SJCRH30 (cell line): ENCODE results near the gene ST14. TPM values are rescaled to one million over a fixed set of nuclear protein-coding genes. Genes with fewer than 3 reads are reported as not detected.

ENCODE experiments used
- DNase-seq, 2 experiments: peaks; one replicate each; pipeline ENCODE4 v3.0.0-alpha.2; 2015 to 2020
- H3K27ac ChIP-seq: fragments of 250-450 bp; sonication (Bioruptor Pico); 2 replicates; pipeline ENCODE4 v1.5.1; 2020; ENCODE audit warnings: mild to moderate bottlenecking, moderate library complexity
- H3K27me3 ChIP-seq: fragments of 250-450 bp; sonication (Bioruptor Pico); 2 replicates; pipeline ENCODE4 v1.5.1; 2020; ENCODE audit warnings: mild to moderate bottlenecking, moderate library complexity
- H3K36me3 ChIP-seq: fragments of 250-450 bp; sonication (Bioruptor Pico); 2 replicates; pipeline ENCODE4 v1.5.1; 2020; ENCODE audit warnings: mild to moderate bottlenecking, moderate library complexity
- H3K4me1 ChIP-seq: fragments of 250-450 bp; sonication (Bioruptor Pico); 2 replicates; pipeline ENCODE4 v1.5.1; 2020; ENCODE audit warnings: mild to moderate bottlenecking, moderate library complexity
- H3K4me3 ChIP-seq: fragments of 250-450 bp; sonication (Bioruptor Pico); 2 replicates; pipeline ENCODE4 v1.5.1; 2020; ENCODE audit warnings: mild to moderate bottlenecking, moderate library complexity
- H3K9me3 ChIP-seq: fragments of 250-450 bp; sonication (Bioruptor Pico); replicated peaks from 2 replicates; pipeline ENCODE4 v1.5.1; 2020; ENCODE audit warnings: mild to moderate bottlenecking, moderate library complexity
- total RNA-seq: library from RNA; depleted of rRNA; stranded (reverse); fragments of >200 nt; shearing (Covaris generic); gene quantifications from 2 replicates; pipeline ENCODE4 v1.2.3, GENCODE V29; 2014

ST14 gene
- total RNA-seq, 1 experiment from 2014 or later = 0.10 TPM

- no peaks in the 10 kb centered on the region for H3K36me3 ChIP-seq
- no peak overlapping the region for H3K4me3 ChIP-seq
- H3K27me3 ChIP-seq = no peaks in the 10 kb centered on the region
- no peaks in the 10 kb centered on the region for H3K9me3 ChIP-seq
- H3K4me1 ChIP-seq = no peaks in the 10 kb centered on the region
- no peak overlapping the region for H3K27ac ChIP-seq
- no peak for DNase-seq
Observed at GRCh38 chr11:130198964-130199363, 39.4 kb downstream of the ST14 start.

- DNase-seq = no peak
- Histone ChIP-seq H3K27ac (no peak overlapping the region), H3K4me3 (no peak overlapping the region), H3K36me3 (no peaks in the 10 kb centered on the region), H3K27me3 (no peaks in the 10 kb centered on the region), H3K9me3 (no peaks in the 10 kb centered on the region), H3K4me1 (no peaks in the 10 kb centered on the region)
Observed at GRCh38 chr11:130199792-130200191, 40.2 kb downstream of the ST14 start.

- Histone ChIP-seq H3K27ac (no peak overlapping the region), H3K27me3 (no peaks in the 10 kb centered on the region), H3K36me3 (no peaks in the 10 kb centered on the region), H3K4me3 (no peak overlapping the region), H3K4me1 (no peaks in the 10 kb centered on the region), H3K9me3 (no peaks in the 10 kb centered on the region)
- no peak for DNase-seq
Observed at GRCh38 chr11:130201026-130201425, 41.4 kb downstream of the ST14 start.

- no peaks in the 10 kb centered on the region for H3K27me3 ChIP-seq
- no peaks in the 10 kb centered on the region for H3K4me1 ChIP-seq
- no peak overlapping the region for H3K4me3 ChIP-seq
- no peak overlapping the region for H3K27ac ChIP-seq
- no peak for DNase-seq
- H3K9me3 ChIP-seq = no peaks in the 10 kb centered on the region
- no peaks in the 10 kb centered on the region for H3K36me3 ChIP-seq
Observed at GRCh38 chr11:130202009-130202817, 42.6 kb downstream of the ST14 start.

GRCh38 chr11:130202818-130203689 lies 43.5 kb downstream of the ST14 start:
- DNase-seq = no peak
- Histone ChIP-seq H3K9me3 (no peaks in the 10 kb centered on the region), H3K4me1 (no peaks in the 10 kb centered on the region), H3K36me3 (no peaks in the 10 kb centered on the region), H3K4me3 (no peak overlapping the region), H3K27me3 (no peaks in the 10 kb centered on the region), H3K27ac (no peak overlapping the region)

- no peaks in the 10 kb centered on the region for H3K9me3 ChIP-seq
- no peak overlapping the region for H3K4me3 ChIP-seq
- H3K27ac ChIP-seq = no peak overlapping the region
- H3K36me3 ChIP-seq = no peaks in the 10 kb centered on the region
- no peaks in the 10 kb centered on the region for H3K4me1 ChIP-seq
- no peaks in the 10 kb centered on the region for H3K27me3 ChIP-seq
- no peak for DNase-seq
Observed at GRCh38 chr11:130203766-130204702, 44.5 kb downstream of the ST14 start.

- DNase-seq = no peak
- Histone ChIP-seq H3K36me3 (no peaks in the 10 kb centered on the region), H3K4me3 (no peak overlapping the region), H3K27me3 (peaks cover 4% of the 10 kb centered on the region), H3K27ac (no peak overlapping the region), H3K4me1 (no peaks in the 10 kb centered on the region), H3K9me3 (no peaks in the 10 kb centered on the region)
Observed at GRCh38 chr11:130204703-130205095, 45.1 kb downstream of the ST14 start.

GRCh38 chr11:130206141-130206540 lies 46.6 kb downstream of the ST14 start:
- no peak for DNase-seq
- Histone ChIP-seq H3K27me3 (peaks cover 12% of the 10 kb centered on the region), H3K27ac (no peak overlapping the region), H3K4me3 (no peak overlapping the region), H3K9me3 (no peaks in the 10 kb centered on the region), H3K36me3 (no peaks in the 10 kb centered on the region), H3K4me1 (no peaks in the 10 kb centered on the region)

GRCh38 chr11:130208241-130209127 lies 48.9 kb downstream of the ST14 start:
- peaks cover 21% of the 10 kb centered on the region for H3K27me3 ChIP-seq
- no peak overlapping the region for H3K4me3 ChIP-seq
- no peaks in the 10 kb centered on the region for H3K9me3 ChIP-seq
- no peaks in the 10 kb centered on the region for H3K36me3 ChIP-seq
- no peaks in the 10 kb centered on the region for H3K4me1 ChIP-seq
- DNase-seq = no peak
- H3K27ac ChIP-seq = no peak overlapping the region

- no peaks in the 10 kb centered on the region for H3K4me1 ChIP-seq
- DNase-seq = no peak
Observed at GRCh38 chr11:130209128-130209932, 49.7 kb downstream of the ST14 start.

GRCh38 chr11:130209954-130210854 lies 50.6 kb downstream of the ST14 start:
- Histone ChIP-seq H3K27ac (no peak overlapping the region), H3K4me1 (no peaks in the 10 kb centered on the region), H3K27me3 (peaks cover 21% of the 10 kb centered on the region), H3K9me3 (no peaks in the 10 kb centered on the region), H3K36me3 (no peaks in the 10 kb centered on the region), H3K4me3 (no peak overlapping the region)
- DNase-seq = no peak

More at GRCh38 chr11:130209128-130209932, 49.7 kb downstream of the ST14 start:
- Histone ChIP-seq H3K27me3 (peaks cover 21% of the 10 kb centered on the region), H3K36me3 (no peaks in the 10 kb centered on the region), H3K9me3 (no peaks in the 10 kb centered on the region), H3K27ac (no peak overlapping the region), H3K4me3 (no peak overlapping the region)

- peaks cover 21% of the 10 kb centered on the region for H3K27me3 ChIP-seq
- H3K4me1 ChIP-seq = no peaks in the 10 kb centered on the region
- H3K36me3 ChIP-seq = no peaks in the 10 kb centered on the region
- no peak for DNase-seq
- H3K4me3 ChIP-seq = no peak overlapping the region
- H3K9me3 ChIP-seq = no peaks in the 10 kb centered on the region
- H3K27ac ChIP-seq = no peak overlapping the region
Observed at GRCh38 chr11:130211144-130211543, 51.6 kb downstream of the ST14 start.
